OCI-LY1 (cell line): ENCODE measurements around the gene FNTB.
A peak's percentile ranks its signal among the peaks of the same experiment; 100 is the strongest.

Source experiments
- H2AFZ ChIP-seq: fragments of 200-600 bp; sonication (generic), shearing (Covaris generic); 2 replicates; pipeline ENCODE4 v1.6.0; 2014; ENCODE audit warnings: antibody characterized with exemption, mild to moderate bottlenecking, low read length
- H3F3A ChIP-seq: fragments of 200-600 bp; sonication (generic), shearing (Covaris generic); 2 replicates; pipeline ENCODE4 v1.6.0; 2014; ENCODE audit warnings: mild to moderate bottlenecking, antibody characterized with exemption, low read length, moderate library complexity; ENCODE audit not compliant: insufficient read depth
- H3K27ac ChIP-seq: fragments of 200-600 bp; sonication (generic); 2 replicates; pipeline ENCODE4 v1.5.1; 2014; ENCODE audit warnings: low read length, mixed run types, mild to moderate bottlenecking, low read depth; ENCODE audit not compliant: poor library complexity, severe bottlenecking
- H3K27me3 ChIP-seq: fragments of 200-600 bp; sonication (generic); 2 replicates; pipeline ENCODE4 v1.6.0; 2014; ENCODE audit warnings: antibody characterized with exemption, mild to moderate bottlenecking, low read length, moderate library complexity; ENCODE audit not compliant: insufficient read depth
- H3K36me3 ChIP-seq: fragments of 200-600 bp; sonication (generic); 2 replicates; pipeline ENCODE4 v1.6.1; 2014; ENCODE audit warnings: mild to moderate bottlenecking, antibody characterized with exemption, low read length, moderate library complexity, mixed read lengths; ENCODE audit not compliant: insufficient read depth
- H3K4me1 ChIP-seq: fragments of 200-600 bp; sonication (generic); 2 replicates; pipeline ENCODE4 v1.5.1; 2014; ENCODE audit warnings: mild to moderate bottlenecking, low read length, moderate library complexity; ENCODE audit not compliant: insufficient read depth, severe bottlenecking
- H3K4me2 ChIP-seq: fragments of 200-600 bp; sonication (generic), shearing (Covaris generic); 2 replicates; pipeline ENCODE4 v1.6.1; 2014; ENCODE audit warnings: low read length
- H3K4me3 ChIP-seq: fragments of 200-600 bp; sonication (generic); 2 replicates; pipeline ENCODE4 v1.5.1; 2014; ENCODE audit warnings: low read length, low read depth, mild to moderate bottlenecking, mixed read lengths; ENCODE audit not compliant: poor library complexity, severe bottlenecking
- H3K79me2 ChIP-seq: fragments of 200-600 bp; shearing (Covaris generic); 2 replicates; pipeline ENCODE4 v1.6.1; 2016; ENCODE audit warnings: mixed run types, low read length, mixed read lengths; ENCODE audit not compliant: insufficient read depth
- H3K9ac ChIP-seq: fragments of 200-600 bp; sonication (generic), shearing (Covaris generic); 2 replicates; pipeline ENCODE4 v1.6.1; 2014; ENCODE audit warnings: mild to moderate bottlenecking, low read length, mixed read lengths
- H3K9me2 ChIP-seq: fragments of 200-600 bp; sonication (generic), shearing (Covaris generic); 2 replicates; pipeline ENCODE4 v1.6.1; 2014; ENCODE audit warnings: low read depth, mild to moderate bottlenecking, low read length, mixed read lengths
- H3K9me3 ChIP-seq: fragments of 200-600 bp; shearing (Covaris generic); 2 replicates; pipeline ENCODE4 v1.6.1; 2014; ENCODE audit warnings: low read length, mixed read lengths
- H4K20me1 ChIP-seq: fragments of 200-600 bp; sonication (generic), shearing (Covaris generic); 2 replicates; pipeline ENCODE4 v1.6.0; 2016; ENCODE audit warnings: mild to moderate bottlenecking, low read length; ENCODE audit not compliant: insufficient read depth
- CTCF ChIP-seq: fragments of 200-600 bp; sonication (generic), shearing (Covaris generic); IDR thresholded peaks from 2 replicates; pipeline ENCODE4 v1.5.1; 2017; ENCODE audit warnings: mild to moderate bottlenecking, antibody characterized with exemption, low read length, moderate library complexity, mixed read lengths
- EZH2 ChIP-seq: fragments of 200-600 bp; sonication (generic), shearing (Covaris generic); IDR thresholded peaks from 2 replicates; pipeline ENCODE4 v1.8.0; 2017; ENCODE audit warnings: borderline replicate concordance, mixed run types, mild to moderate bottlenecking, antibody characterized with exemption, low read length, moderate library complexity, mixed read lengths

The FNTB gene

GRCh38 chr14:64983439-64984310 lies 3.0 kb upstream of the FNTB start:
- H3K4me2 ChIP-seq: peak overlapping the region; percentile 7; the same call in 1 of the 2 replicates
- no peaks in the 10 kb centered on the region for H3K9me3 ChIP-seq
- peaks cover 9% of the 10 kb centered on the region for H3K79me2 ChIP-seq
- H3K9me2 ChIP-seq: no peaks in the 10 kb centered on the region
- H3K27ac ChIP-seq: no peak overlapping the region
- no peak overlapping the region for H2AFZ ChIP-seq
- no peaks in the 10 kb centered on the region for H3K27me3 ChIP-seq
- H4K20me1 ChIP-seq: no peaks in the 10 kb centered on the region
- H3K9ac ChIP-seq: no peak overlapping the region
- no peaks in the 10 kb centered on the region for H3F3A ChIP-seq
- H3K36me3 ChIP-seq: 0 out of 2 replicates have a peak, but pooled peaks cover under 1% of the 10 kb centered on the region
- no peak for TF ChIP-seq EZH2
- peak; percentile 71 for TF ChIP-seq CTCF
- H3K4me1 ChIP-seq: peaks cover 27% of the 10 kb centered on the region
- no peak overlapping the region for H3K4me3 ChIP-seq

DNA sequence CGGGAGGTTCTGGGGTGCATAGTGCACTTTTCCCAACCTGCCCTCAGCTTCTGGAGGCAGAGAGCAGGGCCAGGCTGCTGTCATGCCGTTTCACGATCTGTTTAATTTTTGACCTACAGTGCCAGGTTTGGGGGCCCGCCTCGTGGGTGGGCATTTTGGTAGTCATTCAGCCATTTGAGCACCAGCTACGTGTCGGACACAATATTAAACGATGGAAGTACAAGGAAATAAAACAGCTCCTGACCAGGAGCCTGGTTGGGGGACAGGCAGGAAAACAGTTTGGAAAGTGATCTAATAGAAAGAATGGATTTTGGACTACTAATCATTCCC lies 708 bp downstream of the FNTB start:
- Histone ChIP-seq H3K9me2 (no peaks in the 10 kb centered on the region), H3F3A (no peaks in the 10 kb centered on the region), H3K27me3 (no peaks in the 10 kb centered on the region), H2AFZ (no peak overlapping the region), H3K27ac (peak overlapping the region; percentile 74), H3K9ac (peak overlapping the region; percentile 85), H3K4me2 (peak overlapping the region; percentile 81), H3K4me1 (peaks cover 40% of the 10 kb centered on the region), H3K4me3 (peak overlapping the region; percentile 90), H3K36me3 (0 out of 2 replicates have a peak, but pooled peaks cover 4% of the 10 kb centered on the region), H3K79me2 (peaks cover 11% of the 10 kb centered on the region), H3K9me3 (no peaks in the 10 kb centered on the region), H4K20me1 (no peaks in the 10 kb centered on the region)
- TF ChIP-seq EZH2: no peak
- TF ChIP-seq CTCF: no peak

GRCh38 chr14:64990296-64990695 lies 3.6 kb downstream of the FNTB start:
- no peaks in the 10 kb centered on the region for H3F3A ChIP-seq
- H3K27ac ChIP-seq: no peak overlapping the region
- H3K36me3 ChIP-seq: 0 out of 2 replicates have a peak, but pooled peaks cover 6% of the 10 kb centered on the region
- H3K9me2 ChIP-seq: no peaks in the 10 kb centered on the region
- no peak overlapping the region for H3K9ac ChIP-seq
- H3K4me1 ChIP-seq: peaks cover 35% of the 10 kb centered on the region
- H3K4me3 ChIP-seq: no peak overlapping the region
- H3K27me3 ChIP-seq: no peaks in the 10 kb centered on the region
- H3K9me3 ChIP-seq: no peaks in the 10 kb centered on the region
- peak overlapping the region; percentile 1; the same call in 1 of the 2 replicates for H3K4me2 ChIP-seq
- peaks cover 11% of the 10 kb centered on the region for H3K79me2 ChIP-seq
- no peaks in the 10 kb centered on the region for H4K20me1 ChIP-seq
- TF ChIP-seq EZH2 (no peak), CTCF (no peak)
- no peak overlapping the region for H2AFZ ChIP-seq
